Keratinocyte (primary cell): ENCODE measurements around the gene AMBRA1. TPM values are rescaled to one million over a fixed set of nuclear protein-coding genes. Genes with fewer than 3 reads are reported as not detected.

ENCODE experiments used
- DNase-seq: peaks from one replicate; pipeline ENCODE4 v3.0.0-alpha.2; 2011; ENCODE audit warnings: low read depth, missing footprints, low spot score
- FAIRE-seq: peaks from 2 replicates; lab custom pipeline; 2011; peaks lifted over from hg19 to GRCh38; lab: Jason Lieb, UNC
- H2AFZ ChIP-seq: 2 replicates; pipeline ENCODE4 v1.6.0; 2012; ENCODE audit warnings: low read length, control low read depth, inconsistent platforms; ENCODE audit not compliant: control insufficient read depth
- H3K27ac ChIP-seq: 2 replicates; pipeline ENCODE4 v1.5.1; 2011; ENCODE audit warnings: low read length; ENCODE audit not compliant: control insufficient read depth, insufficient read depth
- H3K27me3 ChIP-seq: 3 replicates; pipeline ENCODE4 v1.6.0; 2011; ENCODE audit warnings: low read length; ENCODE audit not compliant: control insufficient read depth, insufficient read depth; ENCODE audit errors: extremely low read depth
- H3K36me3 ChIP-seq, 2 experiments: 2 replicates in 1 of 2; 3 replicates in 1 of 2; pipeline ENCODE4 v1.5.1; 2011; ENCODE audit warnings: low read length in 2 of 2, mild to moderate bottlenecking in 1 of 2; ENCODE audit not compliant: control insufficient read depth in 2 of 2, insufficient read depth in 2 of 2; ENCODE audit errors: extremely low read depth in 1 of 2
- H3K4me1 ChIP-seq: 3 replicates; pipeline ENCODE4 v1.5.1; 2011; ENCODE audit warnings: low read length; ENCODE audit not compliant: control insufficient read depth, insufficient read depth; ENCODE audit errors: extremely low read depth
- H3K4me2 ChIP-seq: 3 replicates; pipeline ENCODE4 v1.6.0; 2011; ENCODE audit warnings: low read depth, low read length; ENCODE audit not compliant: control insufficient read depth, insufficient read depth; ENCODE audit errors: extremely low read depth
- H3K4me3 ChIP-seq, 3 experiments: fragments of 200-600 bp in 1 of 3; sonication (generic) in 1 of 3; 2 replicates in 2 of 3; 3 replicates in 1 of 3; pipeline ENCODE4 v1.5.1; 2011 to 2016; ENCODE audit warnings: low read length in 3 of 3, mild to moderate bottlenecking in 3 of 3, control low read depth in 2 of 3, inconsistent platforms in 1 of 3, low read depth in 1 of 3, mixed read lengths in 1 of 3, mixed run types in 1 of 3, moderate library complexity in 1 of 3; ENCODE audit not compliant: control insufficient read depth in 2 of 3, insufficient read depth in 2 of 3; ENCODE audit errors: extremely low read depth in 1 of 3
- H3K79me2 ChIP-seq: 2 replicates; pipeline ENCODE4 v1.6.0; 2012; ENCODE audit warnings: low read length; ENCODE audit not compliant: control insufficient read depth, insufficient read depth
- H3K9ac ChIP-seq: 3 replicates; pipeline ENCODE4 v1.6.0; 2011; ENCODE audit warnings: low read length; ENCODE audit not compliant: control insufficient read depth, insufficient read depth; ENCODE audit errors: extremely low read depth
- H3K9me1 ChIP-seq: 3 replicates; pipeline ENCODE4 v1.6.0; 2011; ENCODE audit warnings: low read length; ENCODE audit not compliant: control insufficient read depth, insufficient read depth; ENCODE audit errors: extremely low read depth
- H3K9me3 ChIP-seq: 2 replicates; pipeline ENCODE4 v1.5.1; 2012; ENCODE audit warnings: low read depth, low read length; ENCODE audit not compliant: control insufficient read depth
- H4K20me1 ChIP-seq: 3 replicates; pipeline ENCODE4 v1.6.0; 2011; ENCODE audit warnings: low read length; ENCODE audit not compliant: control insufficient read depth, insufficient read depth; ENCODE audit errors: extremely low read depth
- CTCF ChIP-seq, 3 experiments: IDR thresholded peaks in 1 of 3; conservative IDR thresholded peaks in 1 of 3; optimal IDR thresholded peaks in 1 of 3; 2 replicates in 2 of 3; 3 replicates in 1 of 3; pipeline versions ENCODE3 to v1.5.1; 2011; ENCODE audit warnings: low read length in 3 of 3, mild to moderate bottlenecking in 3 of 3, moderate library complexity in 2 of 3, control low read depth in 1 of 3, inconsistent platforms in 1 of 3; ENCODE audit not compliant: insufficient read depth in 2 of 3; ENCODE audit errors: extremely low read depth in 1 of 3
- EZH2 ChIP-seq: IDR thresholded peaks from one replicate; pipeline ENCODE4 v1.6.1; 2012; ENCODE audit warnings: inconsistent platforms, mild to moderate bottlenecking, low read length, moderate library complexity
- dilution Hi-C: fragments of 300-500 bp; cut with MboI; formaldehyde crosslinking; loops from one replicate; pipeline ENCODE4 v1.7.0; 2020; ENCODE audit warnings: low sequenced_read_pairs; ENCODE audit not compliant: extremely low pct_ligation_motif_present
- polyA plus RNA-seq, 5 experiments: library from polyadenylated mRNA; depleted of rRNA in 3 of 5; stranded (reverse) in 3 of 5; stranded (forward) in 1 of 5; unstranded in 1 of 5; fragments of >200 nt; gene quantifications; 1 replicate in 1 of 5; 2 replicates in 3 of 5; 3 replicates in 1 of 5; pipeline versions ENCODE4 v1.2.1 to v1.2.3, GENCODE V29; 2011 to 2012; ENCODE audit warnings: missing spikeins in 2 of 5, low read depth in 1 of 5, low replicate concordance in 1 of 5

Gene AMBRA1
- polyA plus RNA-seq, 1 donor (not counting 4 experiments of a cell fraction or from before 2014, with no cell fraction given): 10.5 TPM

GRCh38 chr11:46615756-46616155 is 21.9 kb upstream of the AMBRA1 start:
- Histone ChIP-seq H3K79me2 (peaks cover 38% of the 10 kb centered on the region), H3K4me2 (peak overlapping the region; percentile 95), H3K27me3 (no peaks in the 10 kb centered on the region), H3K9me3 (no peaks in the 10 kb centered on the region), H3K9me1 (no peaks in the 10 kb centered on the region), H3K9ac (peak overlapping the region; percentile 100), H2AFZ (no peak overlapping the region), H4K20me1 (no peaks in the 10 kb centered on the region), H3K27ac (peak overlapping the region; percentile 99), H3K4me3 (peak overlapping the region in 1 of 3 experiments; percentile 98), H3K4me1 (peaks cover 20% of the 10 kb centered on the region), H3K36me3 (peaks cover 0 to 3% of the 10 kb centered on the region in 2 experiments)
- FAIRE-seq (no peak), DNase-seq (no peak)
- TF ChIP-seq CTCF (optimal IDR thresholded peaks at IDR 0.05 in 1 of 3, IDR thresholded peaks at IDR 0.05 in 1 of 3, conservative IDR thresholded peaks at IDR 0.05 in 1 of 3; ENCODE audit: extremely low read depth in 1 of 3, insufficient read depth in 2 of 3, low read length in 3 of 3) (no peak), EZH2 (no peak)
- dilution Hi-C loops: no loop called here

- Histone ChIP-seq H3K79me2 (peaks cover 8% of the 10 kb centered on the region), H3K27me3 (no peaks in the 10 kb centered on the region), H3K27ac (no peak overlapping the region), H3K9me1 (no peaks in the 10 kb centered on the region), H3K36me3 (peaks cover 0 to 3% of the 10 kb centered on the region in 2 experiments), H2AFZ (no peak overlapping the region), H3K9ac (no peak overlapping the region), H4K20me1 (no peaks in the 10 kb centered on the region), H3K4me2 (peak overlapping the region; percentile 31), H3K9me3 (no peaks in the 10 kb centered on the region), H3K4me3 (no peak overlapping the region), H3K4me1 (peaks cover 15% of the 10 kb centered on the region)
- TF ChIP-seq EZH2: no peak
- no peak for TF ChIP-seq CTCF (optimal IDR thresholded peaks at IDR 0.05 in 1 of 3, IDR thresholded peaks at IDR 0.05 in 1 of 3, conservative IDR thresholded peaks at IDR 0.05 in 1 of 3; ENCODE audit: extremely low read depth in 1 of 3, insufficient read depth in 2 of 3, low read length in 3 of 3)
- DNase-seq (no peak), FAIRE-seq (no peak)
- dilution Hi-C loops: no loop called here
Measured at GRCh38 chr11:46612326-46612725, 18.5 kb upstream of the AMBRA1 start.
